Thymus (tissue), 11 donors: ENCODE data around the gene CEP135. TPM values are rescaled to one million over a fixed set of nuclear protein-coding genes. Genes with fewer than 3 reads are reported as not detected.
"Not testable (repeated sequence)": the region's sequence is repeated elsewhere in the genome, so short reads cannot be mapped to it uniquely, and the experiment has no call there.

ENCODE experiments used
- DNase-seq, 9 donors: peaks; one replicate each; pipeline ENCODE4 v3.0.0-alpha.2; 2013; ENCODE audit warnings: low spot score in 9 of 9, low read depth in 6 of 9, missing footprints in 1 of 9
- H3K27ac ChIP-seq, 2 donors: one replicate each; pipeline ENCODE4 v1.5.1; 2013; ENCODE audit warnings: control low read depth in 1 of 2, low read depth in 1 of 2, low read length in 1 of 2, mild to moderate bottlenecking in 1 of 2, moderate library complexity in 1 of 2
- H3K27me3 ChIP-seq, 2 donors: one replicate each; pipeline ENCODE4 v1.5.1; 2013; ENCODE audit warnings: low read length in 1 of 2; ENCODE audit not compliant: control insufficient read depth in 2 of 2, insufficient read depth in 1 of 2
- H3K36me3 ChIP-seq, 2 donors: one replicate each; pipeline ENCODE4 v1.5.1; 2013; ENCODE audit warnings: low read length in 1 of 2, mild to moderate bottlenecking in 1 of 2, moderate library complexity in 1 of 2; ENCODE audit not compliant: control insufficient read depth in 2 of 2, insufficient read depth in 2 of 2
- H3K4me1 ChIP-seq, 2 donors: one replicate each; pipeline ENCODE4 v1.5.1; 2013; ENCODE audit warnings: low read length in 2 of 2; ENCODE audit not compliant: control insufficient read depth in 2 of 2, insufficient read depth in 2 of 2
- H3K4me3 ChIP-seq, 2 donors: one replicate each; pipeline ENCODE4 v1.5.1; 2013; ENCODE audit warnings: low read length in 2 of 2, control low read depth in 1 of 2, mild to moderate bottlenecking in 1 of 2
- H3K9me3 ChIP-seq, 2 donors: one replicate each; pipeline ENCODE4 v1.5.1; 2013; ENCODE audit warnings: low read length in 1 of 2, mild to moderate bottlenecking in 1 of 2; ENCODE audit not compliant: control insufficient read depth in 2 of 2, insufficient read depth in 1 of 2
- WGBS: extraction: QIAGEN DNeasy Blood & Tissue Kit; methylation state at CpG from one replicate; pipeline ENCODE4 v1.1.7; 2013; 5-methylcytosine and 5-hydroxymethylcytosine counted together
- polyA plus RNA-seq: library from polyadenylated mRNA; stranded (reverse); fragments of 200-250 nt; gene quantifications from one replicate; pipeline ENCODE4 v1.2.3, GENCODE V29; 2013
- total RNA-seq: library from RNA; stranded (reverse); fragments of 120-200 nt; gene quantifications from one replicate; pipeline ENCODE4 v1.2.4, GENCODE V29; 2013
- donor health status: healthy.

CEP135 gene
- total and polyA plus RNA-seq, 2 donors: 7.8 to 14.3 TPM

GRCh38 chr4:55931833-55932232 is 16.9 kb upstream of the CEP135 start:
- H3K4me1 ChIP-seq: peaks cover 0 to 3% of the 10 kb centered on the region in 2 donors
- DNase-seq: no peak
- H3K4me3 ChIP-seq: no peak overlapping the region
- no peak overlapping the region for H3K27ac ChIP-seq
- no peaks in the 10 kb centered on the region for H3K36me3 ChIP-seq
- H3K27me3 ChIP-seq: no peaks in the 10 kb centered on the region
- WGBS: 97% methylated on average over 3 of the region's 3 CpGs
- H3K9me3 ChIP-seq: no peaks in the 10 kb centered on the region

- no peak for DNase-seq
- WGBS: 98% methylated on average over 3 of the region's 3 CpGs
- peaks cover 0 to 3% of the 10 kb centered on the region in 2 donors for H3K4me1 ChIP-seq
Measured at GRCh38 chr4:55932511-55932910, 16.2 kb upstream of the CEP135 start.

GRCh38 chr4:55933611-55934010 is 15.1 kb upstream of the CEP135 start:
- Histone ChIP-seq H3K27me3 (no peaks in the 10 kb centered on the region), H3K27ac (no peak overlapping the region), H3K36me3 (no peaks in the 10 kb centered on the region), H3K4me1 (peaks cover 0 to 3% of the 10 kb centered on the region in 2 donors), H3K9me3 (no peaks in the 10 kb centered on the region), H3K4me3 (no peak overlapping the region)
- 96% methylated on average over 2 of the region's 2 CpGs for WGBS
- DNase-seq: no peak

More at GRCh38 chr4:55932511-55932910, 16.2 kb upstream of the CEP135 start:
- Histone ChIP-seq H3K27me3 (no peaks in the 10 kb centered on the region), H3K36me3 (no peaks in the 10 kb centered on the region), H3K27ac (no peak overlapping the region), H3K9me3 (no peaks in the 10 kb centered on the region), H3K4me3 (no peak overlapping the region)

- not testable (repeated sequence) for H3K4me3 ChIP-seq, H3K9me3 ChIP-seq, H3K27ac ChIP-seq, H3K4me1 ChIP-seq, H3K27me3 ChIP-seq, H3K36me3 ChIP-seq, DNase-seq
- 98% methylated on average over 6 of the region's 6 CpGs for WGBS
Measured at GRCh38 chr4:55935907-55936306, 12.8 kb upstream of the CEP135 start.

- 100% methylated on average over 1 of the region's 1 CpG for WGBS
- H3K27ac ChIP-seq: no peak overlapping the region
- H3K27me3 ChIP-seq: no peaks in the 10 kb centered on the region
- DNase-seq: no peak
- no peaks in the 10 kb centered on the region for H3K4me1 ChIP-seq
- no peak overlapping the region for H3K4me3 ChIP-seq
- no peaks in the 10 kb centered on the region for H3K9me3 ChIP-seq
- H3K36me3 ChIP-seq: no peaks in the 10 kb centered on the region
Measured at GRCh38 chr4:55938481-55938880, 10.3 kb upstream of the CEP135 start.

GRCh38 chr4:55939421-55939820 is 9.3 kb upstream of the CEP135 start:
- Histone ChIP-seq H3K4me3 (no peak overlapping the region), H3K27me3 (no peaks in the 10 kb centered on the region), H3K27ac (no peak overlapping the region), H3K9me3 (no peaks in the 10 kb centered on the region), H3K4me1 (no peaks in the 10 kb centered on the region), H3K36me3 (no peaks in the 10 kb centered on the region)
- DNase-seq: no peak
- 97% methylated on average over 2 of the region's 2 CpGs for WGBS

- no peaks in the 10 kb centered on the region for H3K9me3 ChIP-seq
- no peak overlapping the region for H3K27ac ChIP-seq
- no peaks in the 10 kb centered on the region for H3K27me3 ChIP-seq
- DNase-seq: no peak
- no peak overlapping the region for H3K4me3 ChIP-seq
- WGBS: 97% methylated on average over 3 of the region's 3 CpGs
- H3K36me3 ChIP-seq: no peaks in the 10 kb centered on the region
- H3K4me1 ChIP-seq: no peaks in the 10 kb centered on the region
Measured at GRCh38 chr4:55941881-55942396, 6.8 kb upstream of the CEP135 start.

GRCh38 chr4:55947254-55947882 is 1.4 kb upstream of the CEP135 start:
- Histone ChIP-seq H3K9me3 (no peaks in the 10 kb centered on the region), H3K27ac (peak overlapping the region; percentile 80 to 94), H3K4me1 (peaks cover 10 to 16% of the 10 kb centered on the region in 2 donors), H3K4me3 (peak overlapping the region; percentile 26 to 91), H3K27me3 (no peaks in the 10 kb centered on the region), H3K36me3 (peaks cover 0 to 4% of the 10 kb centered on the region in 2 donors)
- peak in 5 of 9 donors; percentile 2 to 34 (median 5) for DNase-seq
- whole genome bisulfite sequencing: 9% methylated on average over 6 of the region's 6 CpGs

GRCh38 chr4:55947912-55948725 is 626 bp upstream of the CEP135 start:
- Histone ChIP-seq H3K36me3 (peaks cover 0 to 10% of the 10 kb centered on the region in 2 donors), H3K9me3 (no peaks in the 10 kb centered on the region), H3K4me3 (peak overlapping the region; percentile 86 to 91), H3K27me3 (no peaks in the 10 kb centered on the region), H3K4me1 (peaks cover 10 to 16% of the 10 kb centered on the region in 2 donors), H3K27ac (peak overlapping the region; percentile 88 to 94)
- peak; percentile 9 to 68 (median 27) for DNase-seq
- under 1% methylated on average over 19 of the region's 19 CpGs for WGBS
